MV-4-11 (cell line): ENCODE results near the gene ATE1.

Source experiments
- DNase-seq: peaks from one replicate; lab custom pipeline; 2025; lab: John Stamatoyannopoulos, UW

Gene ATE1

GRCh38 chr10:121695731-121696464 lies 231.9 kb downstream of the ATE1 start:
- DNase-seq, result no peak

GRCh38 chr10:121694966-121695643 lies 232.7 kb downstream of the ATE1 start:
- no peak for DNase-seq

- DNase-seq, result no peak
These were observed 233.4 kb downstream of the ATE1 start for GRCh38 chr10:121694327-121694965.

- DNase-seq, result no peak
These were observed 235.2 kb downstream of the ATE1 start for GRCh38 chr10:121692626-121693025.

GRCh38 chr10:121690970-121691369 lies 236.9 kb downstream of the ATE1 start:
- DNase-seq, result no peak
